Right lobe of liver (tissue), 6 donors: Measurements from ENCODE around the gene C5orf58. TPM values are rescaled to one million over a fixed set of nuclear protein-coding genes. Genes with fewer than 3 reads are reported as not detected.

Experiments
- ATAC-seq, 4 donors: fragments of 200-7000 bp; cut with Tn5 transposase; one replicate each; pipeline ENCODE4 v1.9.1; 2020; ENCODE audit warnings: mild to moderate bottlenecking in 4 of 4, moderate library complexity in 4 of 4
- DNase-seq, 3 donors: peaks; one replicate each; pipeline ENCODE4 v3.0.0-alpha.2; 2020
- H3K27ac ChIP-seq, 3 donors: fragments of 200-600 bp; one replicate each; pipeline ENCODE4 v1.8.0; 2022
- H3K27me3 ChIP-seq, 2 donors: fragments of 200-600 bp; one replicate each; pipeline ENCODE4 v1.8.0; 2022
- H3K36me3 ChIP-seq, 4 donors: fragments of 200-600 bp; sonication (generic) in 1 of 4; one replicate each; pipeline versions ENCODE4 v1.5.1 to v1.8.0; 2017 to 2022; ENCODE audit warnings: control low read depth in 1 of 4
- H3K4me1 ChIP-seq, 4 donors: fragments of 200-600 bp; sonication (generic) in 1 of 4; one replicate each; pipeline versions ENCODE4 v1.5.1 to v1.8.0; 2017 to 2022; ENCODE audit warnings: control low read depth in 1 of 4
- H3K4me3 ChIP-seq, 3 donors: fragments of 200-600 bp; one replicate each; pipeline ENCODE4 v1.8.0; 2022
- H3K9me3 ChIP-seq, 4 donors: fragments of 200-600 bp; sonication (generic) in 1 of 4; one replicate each; pipeline versions ENCODE4 v1.5.1 to v1.8.0; 2017 to 2022; ENCODE audit warnings: control low read depth in 1 of 4
- POLR2A ChIP-seq: fragments of 450-650 bp; IDR thresholded peaks from one replicate; pipeline ENCODE4 v1.6.1; 2017; ENCODE audit warnings: antibody characterized with exemption, mild to moderate bottlenecking
- WGBS: methylation state at CpG from one replicate; pipeline ENCODE4 v1.1.6; 2018; ENCODE audit warnings: low coverage, low lambda C conversion rate; ENCODE audit not compliant: insufficient coverage; ENCODE audit errors: missing lambda C conversion rate; 5-methylcytosine and 5-hydroxymethylcytosine counted together
- intact Hi-C, 2 donors: fragments of 100-400 bp; cut with DNase I; formaldehyde crosslinking; loops; one replicate each; pipeline versions ENCODE4 v1.11.2 to v1.14.1; 2022
- total RNA-seq, 6 experiments: library from RNA; depleted of rRNA in 2 of 6; stranded (reverse); fragments of >200 nt in 2 of 6; fragmentation: NEBNext Ultra II Directional in 3 of 6; extraction: Animal tissue kit (Norgen Biotek cat#: 25700) in 3 of 6; gene quantifications; one replicate each; pipeline versions ENCODE4 v1.1.0 to v1.2.4, GENCODE V29; 2016 to 2023
- TF ChIP-seq, protein P1 (sequence below), 4 donors: fragments of 200-600 bp in 3 of 4; fragments of 450-650 bp in 1 of 4; IDR thresholded peaks; one replicate each; pipeline versions ENCODE4 v1.5.1 to v1.8.0; 2016 to 2022; ENCODE audit warnings: antibody characterized with exemption in 4 of 4, mild to moderate bottlenecking in 2 of 4
- donor health status: DM: no; HTN: yes; CAD: no.
- donor health status: DM: no; HTN: no; CAD: no.
- donor health status: DM: no; HTN: no; CAD: no.
- donor health status: DM: no; HTN: yes; CAD: no.
- donor health status: DM: no; HTN: yes; CAD: no.

Gene C5orf58
- total RNA-seq, 6 experiments from 2014 or later, result not detected

DNA sequence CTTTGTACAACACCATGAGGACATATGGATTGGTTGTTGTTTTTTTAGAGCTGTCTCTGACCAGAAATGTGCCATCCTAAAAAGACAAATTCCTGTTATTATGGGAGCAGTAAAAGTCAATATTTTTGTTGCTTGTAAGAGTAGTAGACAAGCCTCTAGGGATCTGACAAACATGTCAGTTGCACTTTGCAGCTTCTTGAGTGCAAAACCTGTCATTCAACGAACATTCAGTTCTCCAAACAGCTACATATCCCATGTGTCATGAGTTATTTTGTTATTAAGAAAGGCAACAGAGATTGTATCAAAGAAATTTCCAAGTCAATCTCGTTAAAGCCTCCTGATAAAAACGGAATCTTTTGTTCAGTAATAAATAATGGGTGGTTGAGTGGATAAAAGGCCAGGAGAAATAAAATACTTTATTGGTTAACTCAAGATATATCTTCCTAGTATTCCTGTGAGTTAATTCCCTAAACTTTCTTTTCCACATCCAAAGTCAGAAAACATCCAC, 18.1 kb downstream of the C5orf58 start:
- Histone ChIP-seq H3K27ac (no peak overlapping the region), H3K27me3 (no peaks in the 10 kb centered on the region), H3K9me3 (no peaks in the 10 kb centered on the region), H3K4me1 (no peaks in the 10 kb centered on the region), H3K36me3 (peaks cover 0 to 7% (median 1%) of the 10 kb centered on the region in 4 donors), H3K4me3 (no peak overlapping the region)
- ATAC-seq, result no peak
- 29% methylated on average over 3 of the region's 3 CpGs for WGBS
- no peak for DNase-seq
- TF ChIP-seq, protein P1, sequence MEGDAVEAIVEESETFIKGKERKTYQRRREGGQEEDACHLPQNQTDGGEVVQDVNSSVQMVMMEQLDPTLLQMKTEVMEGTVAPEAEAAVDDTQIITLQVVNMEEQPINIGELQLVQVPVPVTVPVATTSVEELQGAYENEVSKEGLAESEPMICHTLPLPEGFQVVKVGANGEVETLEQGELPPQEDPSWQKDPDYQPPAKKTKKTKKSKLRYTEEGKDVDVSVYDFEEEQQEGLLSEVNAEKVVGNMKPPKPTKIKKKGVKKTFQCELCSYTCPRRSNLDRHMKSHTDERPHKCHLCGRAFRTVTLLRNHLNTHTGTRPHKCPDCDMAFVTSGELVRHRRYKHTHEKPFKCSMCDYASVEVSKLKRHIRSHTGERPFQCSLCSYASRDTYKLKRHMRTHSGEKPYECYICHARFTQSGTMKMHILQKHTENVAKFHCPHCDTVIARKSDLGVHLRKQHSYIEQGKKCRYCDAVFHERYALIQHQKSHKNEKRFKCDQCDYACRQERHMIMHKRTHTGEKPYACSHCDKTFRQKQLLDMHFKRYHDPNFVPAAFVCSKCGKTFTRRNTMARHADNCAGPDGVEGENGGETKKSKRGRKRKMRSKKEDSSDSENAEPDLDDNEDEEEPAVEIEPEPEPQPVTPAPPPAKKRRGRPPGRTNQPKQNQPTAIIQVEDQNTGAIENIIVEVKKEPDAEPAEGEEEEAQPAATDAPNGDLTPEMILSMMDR (IDR thresholded peaks at IDR 0.05), result no peak
- no peak for TF ChIP-seq POLR2A
- intact Hi-C loops, result no loop called here

DNA sequence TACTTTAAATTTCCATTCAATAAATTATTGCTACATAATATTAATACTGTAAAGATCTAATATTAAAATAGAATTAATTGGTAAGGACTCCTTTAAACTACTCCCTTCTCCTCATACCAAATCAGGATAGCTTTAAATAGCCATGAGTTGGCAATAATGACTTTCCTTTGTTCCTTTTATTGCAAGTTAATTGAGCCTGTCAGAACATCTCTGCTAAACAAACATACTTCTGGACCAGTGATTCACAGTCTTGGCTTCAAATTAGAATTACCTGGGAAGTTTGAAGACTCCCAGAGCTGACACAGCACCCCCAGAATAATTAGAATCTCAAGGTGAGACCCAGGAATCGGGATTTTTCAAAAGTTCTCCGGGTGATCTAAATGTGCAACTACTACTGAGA, 18.7 kb downstream of the C5orf58 start:
- Histone ChIP-seq H3K27me3 (no peaks in the 10 kb centered on the region), H3K27ac (no peak overlapping the region), H3K4me3 (no peak overlapping the region), H3K4me1 (no peaks in the 10 kb centered on the region), H3K36me3 (peaks cover 0 to 11% (median 1%) of the 10 kb centered on the region in 4 donors), H3K9me3 (no peaks in the 10 kb centered on the region)
- DNase-seq, result no peak
- intact Hi-C loops, result no loop called here
- TF ChIP-seq POLR2A, result no peak
- TF ChIP-seq, protein P1 (IDR thresholded peaks at IDR 0.05), result no peak
- no peak for ATAC-seq
- 58% methylated on average over 2 of the region's 2 CpGs for WGBS

DNA sequence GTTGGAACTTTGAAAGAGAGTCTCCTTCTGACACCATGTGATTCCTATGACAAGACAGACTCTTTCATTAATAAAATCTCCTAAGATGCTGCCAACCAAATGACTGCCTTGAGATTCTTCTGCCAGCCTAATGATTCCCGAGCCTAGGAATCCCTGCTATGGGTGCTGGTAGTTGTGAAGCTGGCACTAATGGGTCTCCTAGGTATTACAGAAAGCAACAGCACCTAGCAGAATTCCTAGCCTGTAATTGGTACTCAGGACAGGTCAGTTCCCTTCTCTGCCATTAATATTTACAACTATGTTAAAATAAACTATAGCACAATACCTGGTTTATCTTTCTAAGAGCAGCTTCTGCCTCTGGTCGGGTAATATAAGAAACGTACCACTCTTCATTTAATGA, 19.3 kb downstream of the C5orf58 start:
- intact Hi-C loops, result no loop called here
- ATAC-seq, result no peak
- no peaks in the 10 kb centered on the region for H3K27me3 ChIP-seq
- peaks cover 0 to 17% (median 1%) of the 10 kb centered on the region in 4 donors for H3K36me3 ChIP-seq
- WGBS, result 46% methylated on average over 3 of the region's 3 CpGs
- no peak overlapping the region for H3K4me3 ChIP-seq
- no peak overlapping the region for H3K27ac ChIP-seq
- no peak for DNase-seq
- H3K4me1 ChIP-seq, result no peaks in the 10 kb centered on the region
- TF ChIP-seq POLR2A, result no peak
- TF ChIP-seq, protein P1 (IDR thresholded peaks at IDR 0.05), result no peak
- no peaks in the 10 kb centered on the region for H3K9me3 ChIP-seq

DNA sequence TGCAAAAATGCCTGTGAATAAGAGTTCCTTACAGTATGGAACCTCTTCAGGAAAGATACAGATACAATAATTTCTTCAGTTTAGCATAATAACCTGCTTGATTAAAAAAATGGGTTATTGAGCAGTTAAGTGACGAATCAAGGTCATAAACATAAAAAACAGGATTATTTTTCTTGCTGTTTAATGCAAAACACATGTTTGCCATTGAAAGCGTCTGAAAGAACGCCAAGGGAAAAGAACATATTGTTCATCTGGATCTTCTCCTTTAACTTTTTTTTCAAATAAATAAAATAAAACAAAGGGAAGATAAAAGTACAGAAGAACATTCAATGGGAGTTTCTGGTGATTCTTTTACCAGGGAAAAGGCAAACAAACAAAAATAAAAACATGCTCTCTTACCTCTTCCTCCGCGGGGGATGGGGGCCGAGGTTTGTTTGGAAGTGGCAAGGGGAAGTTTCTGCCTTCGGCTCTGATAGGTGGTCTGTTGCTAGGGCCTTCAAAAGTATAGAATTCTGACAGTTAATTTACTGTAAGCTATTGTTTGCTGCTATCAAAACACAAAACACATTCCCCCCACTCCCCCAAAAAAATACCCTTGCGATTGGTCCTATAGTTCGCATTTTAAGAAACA, 20.1 kb downstream of the C5orf58 start:
- DNase-seq (no peak), ATAC-seq (no peak)
- H3K9me3 ChIP-seq, result no peaks in the 10 kb centered on the region
- H3K27ac ChIP-seq, result no peak overlapping the region
- 33% methylated on average over 9 of the region's 9 CpGs for WGBS
- intact Hi-C loops, result no loop called here
- H3K4me1 ChIP-seq, result no peaks in the 10 kb centered on the region
- H3K36me3 ChIP-seq, result peaks cover 0 to 25% (median 1%) of the 10 kb centered on the region in 4 donors
- TF ChIP-seq, protein P1 (IDR thresholded peaks at IDR 0.05), result no peak
- TF ChIP-seq POLR2A, result no peak
- H3K4me3 ChIP-seq, result no peak overlapping the region
- no peaks in the 10 kb centered on the region for H3K27me3 ChIP-seq
